HFF-Myc (cell line): ENCODE measurements around the gene CLTC.

Source experiments
- DNase-seq: peaks from one replicate; pipeline ENCODE4 v3.0.0-alpha.2; 2011; ENCODE audit warnings: low read depth; ENCODE audit errors: extremely low read depth
- H3K4me3 ChIP-seq: replicated peaks from 2 replicates; pipeline ENCODE4 v1.5.1; 2011; ENCODE audit warnings: low read depth, mild to moderate bottlenecking, control low read depth, low read length
- CTCF ChIP-seq: IDR thresholded peaks from 2 replicates; pipeline ENCODE4 v1.5.1; 2012; ENCODE audit warnings: mild to moderate bottlenecking, low read depth, low read length, control low read depth; ENCODE audit errors: missing control alignments

The CLTC gene

DNA sequence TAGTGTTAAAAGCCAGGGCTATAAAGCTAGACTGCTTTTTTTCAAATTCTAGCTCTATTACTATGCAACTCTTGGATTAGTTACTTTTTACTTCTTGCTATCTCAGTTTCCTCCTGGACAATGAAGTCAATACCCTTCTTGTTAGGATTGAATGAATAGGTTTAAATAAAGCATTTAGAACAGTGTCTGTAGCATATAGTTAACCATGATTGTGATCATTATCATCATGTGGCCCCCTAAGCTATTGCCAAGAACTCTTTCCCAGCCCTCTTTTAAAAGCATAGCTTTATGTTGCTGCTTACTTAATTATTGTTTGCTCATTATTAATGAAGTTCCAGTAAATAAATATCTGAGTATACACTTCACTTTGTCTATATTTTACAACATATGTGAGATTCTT lies 92.2 kb downstream of the CLTC start:
- TF ChIP-seq CTCF = no peak
- no peak overlapping the region for H3K4me3 ChIP-seq
- DNase-seq = no peak

- DNase-seq = no peak
- no peak for TF ChIP-seq CTCF
- no peak overlapping the region for H3K4me3 ChIP-seq
Measured at GRCh38 chr17:59712862-59713261, 93.2 kb downstream of the CLTC start.

- TF ChIP-seq CTCF = no peak
- H3K4me3 ChIP-seq = no peak overlapping the region
Measured at GRCh38 chr17:59714255-59714654, 94.6 kb downstream of the CLTC start.

DNA sequence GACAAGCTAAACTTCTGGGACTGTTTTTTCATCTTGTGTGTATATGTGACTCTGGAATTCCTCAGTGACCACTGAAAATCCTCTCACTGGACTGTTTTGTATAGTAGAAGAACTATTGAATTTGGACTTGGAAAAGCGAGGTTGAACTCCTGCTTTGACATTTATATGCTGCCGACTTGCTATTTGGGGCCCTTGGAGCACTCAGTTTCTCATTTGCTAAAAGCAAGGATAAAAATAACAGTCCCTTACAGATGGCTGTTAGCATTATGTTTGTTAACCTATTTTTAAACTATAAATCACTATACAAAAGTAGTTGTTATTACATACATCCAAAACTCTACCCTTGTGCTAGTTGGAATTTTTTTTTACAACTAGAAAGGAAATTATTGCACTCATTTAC lies 96.7 kb downstream of the CLTC start:
- DNase-seq = no peak
- H3K4me3 ChIP-seq = no peak overlapping the region
- no peak for TF ChIP-seq CTCF

More at GRCh38 chr17:59714255-59714654, 94.6 kb downstream of the CLTC start:
- no peak for DNase-seq

DNA sequence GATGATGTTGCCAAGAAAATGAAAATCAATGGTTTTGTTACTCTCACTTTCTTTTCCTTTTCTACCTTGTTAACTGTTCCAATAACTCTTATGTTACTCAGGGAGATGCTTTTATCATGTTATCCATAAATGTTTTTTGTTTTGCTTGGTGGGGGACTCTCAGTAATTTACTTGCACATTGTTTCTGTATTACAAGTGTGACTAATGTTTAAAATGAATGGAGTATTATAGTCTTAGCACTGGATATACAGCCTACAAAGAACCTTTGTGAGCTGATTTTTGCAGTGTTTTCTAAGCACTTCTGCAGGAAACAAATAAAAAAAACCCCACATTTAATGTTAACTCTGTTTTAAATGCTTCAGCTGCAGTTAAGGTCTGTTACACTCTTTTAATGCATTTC lies 99.8 kb downstream of the CLTC start:
- no peak for DNase-seq
- TF ChIP-seq CTCF = no peak
- H3K4me3 ChIP-seq = no peak overlapping the region

GRCh38 chr17:59722623-59723022 lies 102.9 kb downstream of the CLTC start:
- TF ChIP-seq CTCF = no peak
- no peak for DNase-seq
- H3K4me3 ChIP-seq = no peak overlapping the region

DNA sequence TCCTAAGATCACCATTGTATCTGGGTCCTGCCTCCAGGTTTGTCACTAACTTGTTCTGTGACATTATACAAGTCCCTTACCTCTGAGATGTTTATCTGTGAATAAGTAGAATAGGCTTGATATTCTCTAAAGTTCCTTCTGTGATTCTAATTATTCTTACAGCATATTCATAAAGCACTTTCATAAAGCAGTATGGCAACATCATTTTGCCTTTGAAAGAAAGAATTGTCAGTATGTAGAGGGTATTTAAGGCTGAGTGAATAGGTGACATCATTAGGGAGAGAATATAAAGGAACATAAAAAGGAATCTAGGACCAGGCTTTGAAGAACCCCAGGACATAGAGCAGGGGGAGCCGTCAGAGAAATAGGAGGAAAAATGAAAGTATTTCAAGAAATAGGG lies 103.3 kb downstream of the CLTC start:
- no peak for TF ChIP-seq CTCF
- DNase-seq = no peak
- H3K4me3 ChIP-seq = no peak overlapping the region
